Right lobe of liver (tissue), 6 donors: ENCODE measurements around the gene FGFR3. TPM values are rescaled to one million over a fixed set of nuclear protein-coding genes. Genes with fewer than 3 reads are reported as not detected.

Experiments
- ATAC-seq, 4 donors: fragments of 200-7000 bp; cut with Tn5 transposase; one replicate each; pipeline ENCODE4 v1.9.1; 2020; ENCODE audit warnings: mild to moderate bottlenecking in 4 of 4, moderate library complexity in 4 of 4
- DNase-seq, 3 donors: peaks; one replicate each; pipeline ENCODE4 v3.0.0-alpha.2; 2020
- H3K27ac ChIP-seq, 3 donors: fragments of 200-600 bp; one replicate each; pipeline ENCODE4 v1.8.0; 2022
- H3K27me3 ChIP-seq, 2 donors: fragments of 200-600 bp; one replicate each; pipeline ENCODE4 v1.8.0; 2022
- H3K36me3 ChIP-seq, 4 donors: fragments of 200-600 bp; sonication (generic) in 1 of 4; one replicate each; pipeline versions ENCODE4 v1.5.1 to v1.8.0; 2017 to 2022; ENCODE audit warnings: control low read depth in 1 of 4
- H3K4me1 ChIP-seq, 4 donors: fragments of 200-600 bp; sonication (generic) in 1 of 4; one replicate each; pipeline versions ENCODE4 v1.5.1 to v1.8.0; 2017 to 2022; ENCODE audit warnings: control low read depth in 1 of 4
- H3K4me3 ChIP-seq, 3 donors: fragments of 200-600 bp; one replicate each; pipeline ENCODE4 v1.8.0; 2022
- H3K9me3 ChIP-seq, 4 donors: fragments of 200-600 bp; sonication (generic) in 1 of 4; one replicate each; pipeline versions ENCODE4 v1.5.1 to v1.8.0; 2017 to 2022; ENCODE audit warnings: control low read depth in 1 of 4
- POLR2A ChIP-seq: fragments of 450-650 bp; IDR thresholded peaks from one replicate; pipeline ENCODE4 v1.6.1; 2017; ENCODE audit warnings: antibody characterized with exemption, mild to moderate bottlenecking
- WGBS: methylation state at CpG from one replicate; pipeline ENCODE4 v1.1.6; 2018; ENCODE audit warnings: low coverage, low lambda C conversion rate; ENCODE audit not compliant: insufficient coverage; ENCODE audit errors: missing lambda C conversion rate; 5-methylcytosine and 5-hydroxymethylcytosine counted together
- intact Hi-C, 2 donors: fragments of 100-400 bp; cut with DNase I; formaldehyde crosslinking; loops; one replicate each; pipeline versions ENCODE4 v1.11.2 to v1.14.1; 2022
- total RNA-seq, 6 experiments: library from RNA; depleted of rRNA in 2 of 6; stranded (reverse); fragments of >200 nt in 2 of 6; fragmentation: NEBNext Ultra II Directional in 3 of 6; extraction: Animal tissue kit (Norgen Biotek cat#: 25700) in 3 of 6; gene quantifications; one replicate each; pipeline versions ENCODE4 v1.1.0 to v1.2.4, GENCODE V29; 2016 to 2023
- TF ChIP-seq, protein P1 (sequence below), 4 donors: fragments of 200-600 bp in 3 of 4; fragments of 450-650 bp in 1 of 4; IDR thresholded peaks; one replicate each; pipeline versions ENCODE4 v1.5.1 to v1.8.0; 2016 to 2022; ENCODE audit warnings: antibody characterized with exemption in 4 of 4, mild to moderate bottlenecking in 2 of 4
- donor health status: DM: no; HTN: yes; CAD: no.
- donor health status: DM: no; HTN: no; CAD: no.
- donor health status: DM: no; HTN: no; CAD: no.
- donor health status: DM: no; HTN: yes; CAD: no.
- donor health status: DM: no; HTN: yes; CAD: no.

FGFR3 gene
- total RNA-seq, 6 experiments from 2014 or later = 14.3 to 30.0 (median 25.7) TPM

DNA sequence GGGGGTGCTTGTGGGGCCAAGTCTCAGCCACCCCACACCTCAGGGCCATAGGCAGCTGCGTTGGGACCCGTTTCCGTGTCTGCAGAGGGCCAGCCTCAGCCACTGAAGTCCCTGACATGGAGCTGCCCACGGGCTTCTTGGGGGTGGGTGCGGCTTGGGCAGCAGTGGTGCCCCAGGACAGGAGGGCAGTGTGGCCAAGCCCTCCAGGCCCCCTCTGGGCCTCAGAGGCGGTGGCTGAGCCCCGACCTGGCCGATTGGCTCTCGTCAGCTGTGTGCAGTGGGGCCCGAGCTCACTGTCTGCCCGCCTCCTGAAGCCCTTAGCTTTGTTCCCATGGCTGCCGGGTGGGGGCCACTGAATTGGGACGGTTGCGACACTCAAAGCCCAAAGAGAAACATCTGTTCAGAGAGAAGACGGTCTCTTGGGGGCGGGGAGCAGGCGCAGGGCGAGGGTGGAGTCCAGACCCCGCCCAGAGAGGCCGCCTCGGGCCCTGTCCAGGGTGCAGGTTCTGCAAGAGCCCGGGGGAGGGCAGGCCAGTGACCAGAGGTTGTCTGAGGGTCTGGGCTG, 9.1 kb downstream of the FGFR3 start:
- no peak for DNase-seq
- Histone ChIP-seq H3K27ac (no peak overlapping the region), H3K36me3 (peaks cover 0 to 14% (median 0%) of the 10 kb centered on the region in 4 donors), H3K4me1 (peaks cover 0 to 15% (median 7%) of the 10 kb centered on the region in 4 donors), H3K4me3 (no peak overlapping the region), H3K27me3 (no peaks in the 10 kb centered on the region), H3K9me3 (no peaks in the 10 kb centered on the region)
- TF ChIP-seq, protein P1, sequence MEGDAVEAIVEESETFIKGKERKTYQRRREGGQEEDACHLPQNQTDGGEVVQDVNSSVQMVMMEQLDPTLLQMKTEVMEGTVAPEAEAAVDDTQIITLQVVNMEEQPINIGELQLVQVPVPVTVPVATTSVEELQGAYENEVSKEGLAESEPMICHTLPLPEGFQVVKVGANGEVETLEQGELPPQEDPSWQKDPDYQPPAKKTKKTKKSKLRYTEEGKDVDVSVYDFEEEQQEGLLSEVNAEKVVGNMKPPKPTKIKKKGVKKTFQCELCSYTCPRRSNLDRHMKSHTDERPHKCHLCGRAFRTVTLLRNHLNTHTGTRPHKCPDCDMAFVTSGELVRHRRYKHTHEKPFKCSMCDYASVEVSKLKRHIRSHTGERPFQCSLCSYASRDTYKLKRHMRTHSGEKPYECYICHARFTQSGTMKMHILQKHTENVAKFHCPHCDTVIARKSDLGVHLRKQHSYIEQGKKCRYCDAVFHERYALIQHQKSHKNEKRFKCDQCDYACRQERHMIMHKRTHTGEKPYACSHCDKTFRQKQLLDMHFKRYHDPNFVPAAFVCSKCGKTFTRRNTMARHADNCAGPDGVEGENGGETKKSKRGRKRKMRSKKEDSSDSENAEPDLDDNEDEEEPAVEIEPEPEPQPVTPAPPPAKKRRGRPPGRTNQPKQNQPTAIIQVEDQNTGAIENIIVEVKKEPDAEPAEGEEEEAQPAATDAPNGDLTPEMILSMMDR (IDR thresholded peaks at IDR 0.05) = no peak
- TF ChIP-seq POLR2A = no peak
- ATAC-seq = no peak
- intact Hi-C loops = no loop called here
- WGBS = 0% methylated on average over 1 of the region's 22 CpGs

DNA sequence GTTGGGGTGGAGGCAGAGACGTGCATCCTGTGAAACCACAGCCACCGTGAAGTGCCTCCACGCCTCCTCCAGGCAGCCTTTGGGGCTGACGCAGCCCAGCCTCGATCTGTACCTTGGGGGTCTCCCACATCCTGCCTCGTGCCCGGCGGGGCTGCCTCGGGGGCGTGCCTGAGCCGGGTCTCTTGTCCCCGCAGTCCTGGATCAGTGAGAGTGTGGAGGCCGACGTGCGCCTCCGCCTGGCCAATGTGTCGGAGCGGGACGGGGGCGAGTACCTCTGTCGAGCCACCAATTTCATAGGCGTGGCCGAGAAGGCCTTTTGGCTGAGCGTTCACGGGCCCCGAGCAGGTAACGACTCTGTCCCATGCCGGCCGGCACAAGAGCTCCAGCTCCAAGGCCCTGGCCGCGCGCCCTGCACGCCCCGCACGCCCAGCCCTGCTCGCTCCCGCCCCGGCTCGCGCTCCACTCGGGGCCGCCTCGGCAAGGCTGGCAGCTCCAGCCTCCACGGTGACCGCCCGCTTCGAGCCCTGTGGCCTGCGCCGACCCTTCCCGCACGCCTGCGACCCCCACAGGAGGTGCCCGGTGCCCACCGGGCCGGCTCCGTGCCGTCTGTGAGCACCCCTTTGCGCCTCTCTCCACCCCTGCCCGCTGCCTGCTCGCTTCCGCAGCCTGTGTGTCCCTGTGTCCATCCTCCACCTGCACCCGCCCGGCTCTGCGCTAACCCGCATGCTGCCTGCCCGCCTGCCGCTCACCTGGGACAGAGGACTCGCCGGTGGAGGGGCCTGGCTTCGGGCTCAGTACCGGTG, 9.8 kb downstream of the FGFR3 start:
- H3K27ac ChIP-seq = no peak overlapping the region
- DNase-seq (no peak), ATAC-seq (no peak)
- peaks cover 0 to 13% (median 6%) of the 10 kb centered on the region in 4 donors for H3K4me1 ChIP-seq
- no peak for TF ChIP-seq POLR2A
- TF ChIP-seq, protein P1 (IDR thresholded peaks at IDR 0.05) = no peak
- no peaks in the 10 kb centered on the region for H3K9me3 ChIP-seq
- intact Hi-C loops = no loop called here
- H3K27me3 ChIP-seq = no peaks in the 10 kb centered on the region
- 94% methylated on average over 13 of the region's 71 CpGs for WGBS
- H3K4me3 ChIP-seq = no peak overlapping the region
- H3K36me3 ChIP-seq = peaks cover 0 to 14% (median 0%) of the 10 kb centered on the region in 4 donors

DNA sequence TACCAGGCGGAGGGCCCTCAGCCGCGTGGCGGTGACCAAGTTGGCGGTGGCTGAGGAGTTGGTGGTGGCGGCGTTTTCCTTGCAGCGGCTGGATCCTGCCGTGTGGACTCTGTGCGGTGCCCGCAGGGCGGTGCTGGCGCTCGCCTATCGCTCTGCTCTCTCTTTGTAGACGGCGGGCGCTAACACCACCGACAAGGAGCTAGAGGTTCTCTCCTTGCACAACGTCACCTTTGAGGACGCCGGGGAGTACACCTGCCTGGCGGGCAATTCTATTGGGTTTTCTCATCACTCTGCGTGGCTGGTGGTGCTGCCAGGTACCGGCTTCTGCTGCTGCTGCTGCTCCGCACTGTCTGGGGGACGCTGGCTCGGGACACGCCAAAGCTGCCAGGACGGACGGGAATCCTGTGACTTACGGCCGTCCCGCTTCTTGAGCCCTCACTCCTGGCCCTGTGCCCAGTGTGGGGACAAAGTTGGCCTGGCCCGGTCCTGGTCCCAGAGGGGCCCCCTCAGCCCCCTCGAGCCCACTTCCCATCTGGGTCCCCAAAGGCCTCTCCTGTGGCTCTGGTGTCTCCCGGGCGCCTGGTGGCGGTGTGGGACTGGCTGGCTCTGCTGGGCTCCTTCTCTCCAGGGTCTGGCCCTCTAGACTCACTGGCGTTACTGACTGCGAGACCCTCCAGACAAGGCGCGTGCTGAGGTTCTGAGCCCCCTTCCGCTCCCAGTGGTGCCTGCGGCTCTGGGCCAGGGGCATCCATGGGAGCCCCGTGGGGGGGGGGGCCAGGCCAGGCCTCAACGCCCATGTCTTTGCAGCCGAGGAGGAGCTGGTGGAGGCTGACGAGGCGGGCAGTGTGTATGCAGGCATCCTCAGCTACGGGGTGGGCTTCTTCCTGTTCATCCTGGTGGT, 10.7 kb downstream of the FGFR3 start:
- Histone ChIP-seq H3K4me1 (peaks cover 0 to 16% (median 8%) of the 10 kb centered on the region in 4 donors), H3K9me3 (no peaks in the 10 kb centered on the region), H3K27ac (no peak overlapping the region), H3K27me3 (no peaks in the 10 kb centered on the region), H3K4me3 (no peak overlapping the region), H3K36me3 (peaks cover 0 to 14% (median 0%) of the 10 kb centered on the region in 4 donors)
- 90% methylated on average over 2 of the region's 51 CpGs for WGBS
- no peak for DNase-seq
- intact Hi-C loops = no loop called here
- ATAC-seq = no peak
- TF ChIP-seq, protein P1 (IDR thresholded peaks at IDR 0.05) = no peak
- TF ChIP-seq POLR2A = no peak

DNA sequence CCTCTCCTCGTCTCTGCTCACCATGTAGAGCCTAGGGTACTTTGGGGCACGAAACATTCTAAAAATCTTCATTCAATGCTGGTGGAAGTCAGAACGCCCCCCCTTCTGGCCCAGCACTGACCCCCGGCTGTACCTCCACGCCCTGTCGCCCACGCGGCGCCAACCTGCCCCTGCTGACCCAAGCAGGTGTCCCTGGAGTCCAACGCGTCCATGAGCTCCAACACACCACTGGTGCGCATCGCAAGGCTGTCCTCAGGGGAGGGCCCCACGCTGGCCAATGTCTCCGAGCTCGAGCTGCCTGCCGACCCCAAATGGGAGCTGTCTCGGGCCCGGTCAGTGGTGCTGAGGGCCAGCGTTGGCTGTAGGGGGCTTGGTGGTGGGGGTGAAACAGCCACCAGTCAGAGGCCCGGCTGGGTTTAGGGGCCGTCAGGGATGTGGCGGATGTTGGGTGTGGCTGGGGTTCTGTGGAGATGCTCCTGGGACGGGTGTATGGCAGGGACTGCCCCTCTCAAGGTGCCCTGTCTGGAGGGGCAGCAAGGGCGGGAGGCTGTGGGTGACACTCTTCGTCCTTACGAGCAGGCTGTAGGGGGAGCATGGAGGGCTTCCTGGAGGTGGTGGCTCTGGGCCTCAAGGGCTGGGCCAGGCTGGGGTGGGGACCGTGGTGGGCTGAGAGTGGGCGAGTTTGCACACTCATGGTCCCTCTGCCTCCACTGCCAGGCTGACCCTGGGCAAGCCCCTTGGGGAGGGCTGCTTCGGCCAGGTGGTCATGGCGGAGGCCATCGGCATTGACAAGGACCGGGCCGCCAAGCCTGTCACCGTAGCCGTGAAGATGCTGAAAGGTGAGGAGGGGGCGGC, 11.8 kb downstream of the FGFR3 start:
- Histone ChIP-seq H3K27me3 (no peaks in the 10 kb centered on the region), H3K4me1 (peaks cover 0 to 23% (median 9%) of the 10 kb centered on the region in 4 donors), H3K27ac (no peak overlapping the region), H3K36me3 (peaks cover 0 to 14% (median 0%) of the 10 kb centered on the region in 4 donors), H3K4me3 (no peak overlapping the region), H3K9me3 (no peaks in the 10 kb centered on the region)
- DNase-seq = no peak
- intact Hi-C loops = loop anchor here in 1 of 2 donors (5.0 kb wide), 1 partner anchor 53 kb away; no protein-coding TSS in a partner anchor
- 80% methylated on average over 2 of the region's 37 CpGs for WGBS
- TF ChIP-seq POLR2A = no peak
- no peak for ATAC-seq
